CD4-positive, CD25-positive, alpha-beta regulatory T cell (primary cell): ENCODE data around the gene LRRC63. TPM values are rescaled to one million over a fixed set of nuclear protein-coding genes. Genes with fewer than 3 reads are reported as not detected.

Experiments
- ATAC-seq, 2 donors: fragments of 150-1000 bp; cut with Tn5 transposase; one replicate each; pipeline ENCODE4 v1.10.0; 2021; ENCODE audit warnings: low read depth in 2 of 2, moderate number of reproducible peaks in 2 of 2, moderate library complexity in 1 of 2
- DNase-seq, 3 donors: peaks; one replicate each; pipeline versions ENCODE4 v3.0.0 to v3.0.0-alpha.2; 2012 to 2022; ENCODE audit warnings: mixed read lengths in 1 of 3
- H3K27ac ChIP-seq: one replicate; pipeline ENCODE4 v1.7.0; 2013; ENCODE audit warnings: mild to moderate bottlenecking, low read length; ENCODE audit not compliant: insufficient read depth, poor library complexity, severe bottlenecking
- H3K27me3 ChIP-seq: one replicate; pipeline ENCODE4 v1.7.0; 2013; ENCODE audit warnings: low read length; ENCODE audit not compliant: control insufficient read depth, insufficient read depth
- H3K36me3 ChIP-seq: one replicate; pipeline ENCODE4 v1.7.0; 2013; ENCODE audit warnings: mild to moderate bottlenecking, low read length, moderate library complexity; ENCODE audit not compliant: control insufficient read depth, insufficient read depth
- H3K4me1 ChIP-seq: 2 replicates; pipeline ENCODE4 v1.7.0; 2013; ENCODE audit warnings: mild to moderate bottlenecking, low read length; ENCODE audit not compliant: insufficient read depth, control insufficient read depth, poor library complexity, severe bottlenecking
- H3K4me3 ChIP-seq: one replicate; pipeline ENCODE4 v1.7.0; 2013; ENCODE audit warnings: low read depth, mild to moderate bottlenecking, low read length, moderate library complexity
- H3K9me3 ChIP-seq, 2 experiments: 1 replicate in 1 of 2; 2 replicates in 1 of 2; pipeline ENCODE4 v1.7.0; 2013; ENCODE audit warnings: low read length in 2 of 2, mild to moderate bottlenecking in 1 of 2, moderate library complexity in 1 of 2; ENCODE audit not compliant: control insufficient read depth in 2 of 2
- H3K27ac Mint-ChIP-seq, 3 donors: one replicate each; pipeline ENCODE4 v1.8.0; 2020 to 2022; ENCODE audit warnings: mild to moderate bottlenecking in 3 of 3, mixed read lengths in 3 of 3, moderate library complexity in 2 of 3
- H3K27me3 Mint-ChIP-seq: one replicate; pipeline ENCODE4 v1.8.0; 2022; ENCODE audit warnings: mild to moderate bottlenecking, mixed read lengths
- H3K36me3 Mint-ChIP-seq: one replicate; pipeline ENCODE4 v1.8.0; 2020; ENCODE audit warnings: mixed read lengths
- H3K4me1 Mint-ChIP-seq, 4 donors: one replicate each; pipeline ENCODE4 v1.8.0; 2020 to 2022; ENCODE audit warnings: mixed read lengths in 4 of 4, mild to moderate bottlenecking in 1 of 4
- H3K4me3 Mint-ChIP-seq, 4 donors: one replicate each; pipeline ENCODE4 v1.8.0; 2020 to 2022; ENCODE audit warnings: mild to moderate bottlenecking in 4 of 4, mixed read lengths in 4 of 4, moderate library complexity in 3 of 4
- H3K9me3 Mint-ChIP-seq, 7 donors: one replicate each; pipeline ENCODE4 v1.8.0; 2020 to 2022; ENCODE audit warnings: mixed read lengths in 7 of 7, mild to moderate bottlenecking in 3 of 7, moderate library complexity in 2 of 7
- polyA plus RNA-seq, 4 donors: library from polyadenylated mRNA; unstranded; fragments of 300-500 nt; fragmentation: Illumina TruSeq; gene quantifications; one replicate each; pipeline ENCODE4 v1.2.3, GENCODE V29; 2021
- total RNA-seq: library from RNA; stranded (reverse); gene quantifications from one replicate; pipeline ENCODE4 v1.2.3, GENCODE V29; 2022

Gene LRRC63
- total and polyA plus RNA-seq, 5 donors from 2014 or later, result 0.12 to 0.49 (median 0.20) TPM

DNA sequence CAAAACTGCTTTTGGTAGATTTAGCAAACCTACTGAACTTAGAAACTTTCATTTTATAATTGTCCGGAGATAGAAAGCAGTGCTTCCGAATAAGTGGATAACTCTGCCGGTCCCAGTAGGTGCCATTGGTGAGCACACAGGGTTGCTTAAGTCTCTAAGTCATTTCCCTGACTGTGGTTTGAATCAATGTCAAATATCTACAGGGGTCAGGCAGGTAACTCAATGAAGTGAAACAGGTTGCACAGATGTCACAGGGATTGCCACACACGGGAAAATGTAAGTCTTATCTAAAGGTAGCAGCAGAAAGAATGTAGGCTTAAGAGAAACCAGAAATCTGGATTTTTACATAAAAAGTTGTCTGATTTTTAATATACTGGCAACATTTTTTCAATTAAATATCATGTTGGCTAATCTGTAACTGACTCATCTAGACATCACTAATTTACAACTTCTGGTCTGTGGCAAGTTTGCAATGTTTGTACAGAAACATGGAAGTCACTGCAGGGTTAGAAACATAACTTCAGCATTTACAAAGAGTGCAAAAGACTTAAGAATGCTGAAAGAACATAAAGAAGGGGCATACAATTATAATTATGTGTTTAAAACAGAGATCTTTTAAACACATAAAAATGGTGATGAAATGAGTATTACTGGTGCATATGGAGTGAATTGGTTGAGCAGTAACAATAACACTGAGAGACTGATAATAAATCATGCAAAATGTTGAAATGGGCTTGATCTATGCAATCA lies 14.3 kb upstream of the LRRC63 start:
- H3K9me3 Mint-ChIP-seq, result peaks cover 0 to 2% (median 0%) of the 10 kb centered on the region in 7 donors
- H3K4me1 ChIP-seq, result peaks cover 19% of the 10 kb centered on the region
- H3K27me3 Mint-ChIP-seq, result no peaks in the 10 kb centered on the region
- DNase-seq, result no peak
- no peak overlapping the region for H3K27ac ChIP-seq
- no peak overlapping the region for H3K4me3 ChIP-seq
- no peak for ATAC-seq
- H3K4me1 Mint-ChIP-seq, result peaks cover 17 to 27% (median 20%) of the 10 kb centered on the region in 4 donors
- H3K4me3 Mint-ChIP-seq, result no peak overlapping the region
- no peak overlapping the region for H3K27ac Mint-ChIP-seq
- H3K27me3 ChIP-seq, result no peaks in the 10 kb centered on the region
- no peaks in the 10 kb centered on the region for H3K9me3 ChIP-seq
- H3K36me3 ChIP-seq, result no peaks in the 10 kb centered on the region
- H3K36me3 Mint-ChIP-seq, result no peaks in the 10 kb centered on the region

DNA sequence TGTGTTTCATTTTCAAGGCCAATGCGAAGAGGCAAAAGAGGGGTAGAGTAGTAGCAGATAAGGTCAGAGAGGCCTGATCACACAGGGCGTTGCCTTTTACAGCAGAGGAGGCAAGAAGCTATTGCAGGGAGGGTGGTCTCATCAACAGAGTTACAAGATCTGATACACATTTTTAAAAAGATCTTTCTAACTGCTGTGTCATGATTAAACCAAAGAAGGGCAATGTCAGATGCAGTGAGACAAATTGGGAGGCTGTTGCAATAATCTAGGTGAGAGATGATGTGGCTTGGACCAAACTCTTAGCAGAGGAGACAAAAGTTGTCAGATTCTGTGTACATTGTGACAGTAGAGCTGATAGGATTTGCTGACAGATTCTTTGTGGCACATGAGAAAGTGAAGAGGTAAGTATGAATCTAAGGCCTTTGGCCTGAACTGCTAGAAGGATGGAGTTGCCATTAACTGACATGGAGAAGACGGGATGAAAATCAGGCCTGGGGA lies 13.0 kb upstream of the LRRC63 start:
- Mint-ChIP-seq H3K9me3 (peaks cover 0 to 2% (median 0%) of the 10 kb centered on the region in 7 donors), H3K4me1 (peaks cover 17 to 39% (median 27%) of the 10 kb centered on the region in 4 donors), H3K27me3 (no peaks in the 10 kb centered on the region), H3K27ac (no peak overlapping the region), H3K36me3 (no peaks in the 10 kb centered on the region), H3K4me3 (no peak overlapping the region)
- Histone ChIP-seq H3K27me3 (no peaks in the 10 kb centered on the region), H3K9me3 (no peaks in the 10 kb centered on the region), H3K4me1 (peaks cover 22% of the 10 kb centered on the region), H3K36me3 (no peaks in the 10 kb centered on the region), H3K27ac (no peak overlapping the region), H3K4me3 (no peak overlapping the region)
- ATAC-seq, result no peak
- no peak for DNase-seq

- ATAC-seq (peak; percentile 70 to 80), DNase-seq (peak in 1 of 3 donors; percentile 81)
- H3K4me1 ChIP-seq, result peaks cover 22% of the 10 kb centered on the region
- no peaks in the 10 kb centered on the region for H3K36me3 ChIP-seq
- peak overlapping the region; percentile 19 to 75 (median 26) for H3K27ac Mint-ChIP-seq
- H3K4me1 Mint-ChIP-seq, result peaks cover 17 to 45% (median 34%) of the 10 kb centered on the region in 4 donors
- peaks cover 0 to 2% (median 0%) of the 10 kb centered on the region in 7 donors for H3K9me3 Mint-ChIP-seq
- H3K4me3 Mint-ChIP-seq, result peak overlapping the region; percentile 4 to 70 (median 52)
- H3K4me3 ChIP-seq, result peak overlapping the region; percentile 28
- no peaks in the 10 kb centered on the region for H3K27me3 ChIP-seq
- H3K27me3 Mint-ChIP-seq, result no peaks in the 10 kb centered on the region
- H3K36me3 Mint-ChIP-seq, result no peaks in the 10 kb centered on the region
- no peaks in the 10 kb centered on the region for H3K9me3 ChIP-seq
- H3K27ac ChIP-seq, result peak overlapping the region; percentile 38
Measured at GRCh38 chr13:46202188-46202795, 9.4 kb upstream of the LRRC63 start.

DNA sequence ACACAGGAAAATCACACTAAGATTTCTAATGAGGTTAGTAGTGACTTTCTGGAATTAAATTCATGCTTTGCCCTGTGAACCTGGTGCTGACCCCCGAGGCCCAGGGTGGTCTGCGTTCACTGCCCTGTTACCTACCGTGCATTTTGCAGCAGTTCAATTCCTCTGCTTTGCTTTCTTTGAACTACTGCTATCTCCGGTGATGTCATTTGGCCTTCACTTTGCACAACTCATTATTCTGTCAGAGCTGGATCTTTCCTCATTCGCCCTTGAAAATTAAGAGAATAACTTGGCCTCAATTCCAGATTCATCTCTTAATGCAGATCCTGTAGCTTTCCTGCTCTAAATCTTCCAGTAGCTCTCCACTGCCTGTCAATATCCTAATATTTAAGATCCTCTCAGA lies 8.8 kb upstream of the LRRC63 start:
- Mint-ChIP-seq H3K9me3 (peaks cover 0 to 2% (median 0%) of the 10 kb centered on the region in 7 donors), H3K4me3 (no peak overlapping the region), H3K4me1 (peaks cover 17 to 45% (median 34%) of the 10 kb centered on the region in 4 donors), H3K36me3 (no peaks in the 10 kb centered on the region), H3K27ac (peak overlapping the region in 1 of 3 donors; percentile 7), H3K27me3 (no peaks in the 10 kb centered on the region)
- Histone ChIP-seq H3K4me1 (peaks cover 22% of the 10 kb centered on the region), H3K27me3 (no peaks in the 10 kb centered on the region), H3K27ac (no peak overlapping the region), H3K36me3 (no peaks in the 10 kb centered on the region), H3K4me3 (no peak overlapping the region), H3K9me3 (no peaks in the 10 kb centered on the region)
- ATAC-seq (no peak), DNase-seq (no peak)

DNA sequence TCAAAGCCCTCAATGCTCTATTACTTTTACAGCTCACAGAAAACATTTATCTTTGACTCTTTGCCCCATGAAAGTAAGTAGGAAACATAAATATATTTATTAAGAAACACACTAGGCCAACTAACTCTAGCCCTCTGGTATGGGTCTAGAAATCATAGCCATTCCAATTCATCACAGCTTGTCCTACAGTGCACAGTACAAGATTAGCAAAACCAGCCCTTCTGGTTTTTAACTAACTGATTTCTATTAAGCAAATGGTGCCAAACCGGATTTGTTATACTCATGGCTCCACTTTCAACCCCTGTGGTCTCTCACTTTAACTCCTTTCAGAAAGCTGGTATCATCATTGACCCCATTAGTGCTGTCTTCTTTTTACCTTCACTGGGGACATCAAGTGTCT lies 5.6 kb upstream of the LRRC63 start:
- DNase-seq (no peak), ATAC-seq (no peak)
- Mint-ChIP-seq H3K4me3 (no peak overlapping the region), H3K4me1 (peaks cover 10 to 36% (median 23%) of the 10 kb centered on the region in 4 donors), H3K27ac (peak overlapping the region in 1 of 3 donors; percentile 76), H3K9me3 (no peaks in the 10 kb centered on the region), H3K36me3 (no peaks in the 10 kb centered on the region), H3K27me3 (no peaks in the 10 kb centered on the region)
- peaks cover 19% of the 10 kb centered on the region for H3K4me1 ChIP-seq
- no peaks in the 10 kb centered on the region for H3K9me3 ChIP-seq
- H3K4me3 ChIP-seq, result no peak overlapping the region
- no peak overlapping the region for H3K27ac ChIP-seq
- H3K27me3 ChIP-seq, result no peaks in the 10 kb centered on the region
- no peaks in the 10 kb centered on the region for H3K36me3 ChIP-seq

DNA sequence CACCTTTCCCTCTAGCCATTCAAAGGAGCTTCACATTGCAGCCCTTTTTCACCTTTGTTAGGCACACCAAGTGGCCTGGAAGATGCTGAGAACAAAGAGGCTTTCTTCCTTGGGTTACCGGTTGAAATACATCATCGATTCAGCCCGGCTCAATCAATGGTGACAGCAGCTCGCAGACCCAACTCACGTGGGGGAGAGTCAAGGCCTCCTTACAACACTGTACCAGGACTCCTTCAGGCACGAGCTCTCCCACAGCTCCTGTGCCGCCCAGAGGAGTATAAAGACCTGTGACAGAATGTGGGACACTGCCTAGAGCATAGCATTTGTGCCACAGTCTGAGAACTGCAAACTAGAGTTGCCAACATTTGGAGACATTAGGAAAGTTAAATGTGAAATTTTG lies 3.9 kb upstream of the LRRC63 start:
- Mint-ChIP-seq H3K9me3 (no peaks in the 10 kb centered on the region), H3K4me3 (no peak overlapping the region), H3K36me3 (no peaks in the 10 kb centered on the region), H3K27ac (no peak overlapping the region), H3K27me3 (no peaks in the 10 kb centered on the region), H3K4me1 (peaks cover 4 to 31% (median 12%) of the 10 kb centered on the region in 4 donors)
- no peak for DNase-seq
- Histone ChIP-seq H3K36me3 (no peaks in the 10 kb centered on the region), H3K27ac (no peak overlapping the region), H3K4me1 (peaks cover 9% of the 10 kb centered on the region), H3K9me3 (no peaks in the 10 kb centered on the region), H3K27me3 (no peaks in the 10 kb centered on the region), H3K4me3 (no peak overlapping the region)
- ATAC-seq, result no peak

DNA sequence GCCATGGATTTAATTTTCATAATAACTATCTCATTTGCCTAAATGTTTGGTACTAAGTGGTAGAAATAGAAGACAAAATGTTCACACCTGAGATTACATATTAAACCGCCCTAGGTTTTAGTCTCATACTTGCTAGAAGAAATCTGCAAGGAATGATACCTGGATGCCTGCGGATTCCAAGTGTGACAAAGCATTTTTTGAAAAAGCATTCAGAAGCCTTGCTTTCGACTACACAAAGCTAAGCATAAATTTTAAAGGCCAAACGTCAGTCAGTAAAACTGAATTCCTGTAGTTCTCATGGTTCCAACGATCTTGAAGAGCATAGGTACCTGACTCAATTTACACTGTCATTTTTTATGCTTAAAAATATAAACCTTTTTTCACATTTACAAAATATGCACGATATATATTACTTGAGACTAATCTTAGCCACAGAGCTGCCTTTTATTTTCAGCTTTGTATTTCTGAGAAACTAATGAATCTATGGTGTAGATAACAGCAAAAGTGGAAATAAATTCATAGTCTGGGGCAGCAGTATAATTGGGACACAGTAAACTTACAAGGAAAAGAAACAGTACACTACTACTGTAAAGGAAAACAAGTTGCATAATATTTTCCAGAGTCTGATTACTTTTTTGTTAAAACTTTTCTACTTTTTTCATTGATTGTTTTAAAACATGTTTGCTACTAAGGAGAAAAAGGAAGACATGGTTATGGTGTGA lies 1.2 kb upstream of the LRRC63 start:
- no peaks in the 10 kb centered on the region for H3K36me3 ChIP-seq
- H3K9me3 ChIP-seq, result no peaks in the 10 kb centered on the region
- peaks cover 9% of the 10 kb centered on the region for H3K4me1 ChIP-seq
- H3K4me3 ChIP-seq, result peak overlapping the region; percentile 88
- H3K27me3 ChIP-seq, result no peaks in the 10 kb centered on the region
- Mint-ChIP-seq H3K4me1 (peaks cover 3 to 22% (median 4%) of the 10 kb centered on the region in 4 donors), H3K36me3 (no peaks in the 10 kb centered on the region), H3K27ac (peak overlapping the region in 2 of 3 donors; percentile 86 to 92), H3K27me3 (no peaks in the 10 kb centered on the region), H3K4me3 (peak overlapping the region; percentile 84 to 92 (median 88)), H3K9me3 (no peaks in the 10 kb centered on the region)
- peak overlapping the region; percentile 70 for H3K27ac ChIP-seq
- no peak for DNase-seq
- no peak for ATAC-seq
